ENCODE measurements around the gene SPATA6L. TPM values are rescaled to one million over a fixed set of nuclear protein-coding genes. Genes with fewer than 3 reads are reported as not detected.

SPATA6L gene
- total and polyA plus RNA-seq, 10 of the 15 experiments (the other 5 are each of a cell fraction or from before 2014, with no cell fraction given): 0.37 to 1.6 (median 0.91) TPM

DNA sequence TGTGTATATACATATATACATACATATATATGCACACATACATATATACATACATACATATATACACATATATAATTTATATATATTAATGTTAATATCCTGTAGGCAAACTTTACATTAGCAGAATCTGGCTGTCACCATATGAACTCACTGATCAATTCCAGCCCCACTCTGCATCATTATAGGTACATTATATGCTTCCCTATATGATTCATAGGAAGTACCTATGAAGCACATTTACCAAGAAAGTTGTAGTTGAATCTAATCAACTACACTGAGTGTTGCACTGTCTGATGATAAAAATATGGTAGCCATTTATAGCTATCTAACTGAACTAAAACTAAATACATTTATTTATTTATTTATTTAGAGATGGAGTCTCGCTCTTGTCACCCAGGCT lies 5.5 kb upstream of the SPATA6L start:
- Histone ChIP-seq H3K9me3 (replicated peaks; ENCODE audit: control insufficient read depth, insufficient read depth, low read length) (no peaks in the 10 kb centered on the region), H3K4me3 (no peak overlapping the region), H3K9ac (ENCODE audit: control insufficient read depth, insufficient read depth, low read length) (no peak overlapping the region), H3K27me3 (replicated peaks in 1 of 2; ENCODE audit: control insufficient read depth in 2 of 2, insufficient read depth in 2 of 2, low read length in 1 of 2) (no peaks in the 10 kb centered on the region), H3K4me1 (ENCODE audit: control insufficient read depth, insufficient read depth, low read length) (no peaks in the 10 kb centered on the region; the same call in 1 of the 2 replicates), H3K36me3 (ENCODE audit: control insufficient read depth in 2 of 2, insufficient read depth in 2 of 2, low read length in 1 of 2) (no peaks in the 10 kb centered on the region), H3K4me2 (ENCODE audit: control insufficient read depth, insufficient read depth) (no peak overlapping the region), H4K20me1 (ENCODE audit: control insufficient read depth, insufficient read depth) (no peaks in the 10 kb centered on the region), H3K27ac (ENCODE audit: control insufficient read depth, insufficient read depth) (no peak overlapping the region), H2AFZ (ENCODE audit: control insufficient read depth, low read depth, low read length) (no peak overlapping the region), H3K79me2 (ENCODE audit: control insufficient read depth, insufficient read depth, low read length) (no peaks in the 10 kb centered on the region)
- ChIA-PET POLR2A (interaction anchor here (1.5 kb wide), 1 partner anchor 9 kb away, joined by 4 read pairs; no protein-coding TSS in a partner anchor), RAD21 (ENCODE audit: unreplicated experiment) (no interaction called here), SMC1A (ENCODE audit: uncharacterized antibody, unreplicated experiment) (no interaction called here), CTCF (no interaction called here)
- no TSS peak for BruUV-seq (replicated peaks)
- no peak for ATAC-seq
- no peak for DNase-seq (ENCODE audit: low read depth, low spot score)
- no peak for FAIRE-seq
- no peak for TF ChIP-seq BRCA1 (IDR thresholded peaks at IDR 0.05; ENCODE audit: low read depth, low read length)
- no peak for TF ChIP-seq ZBTB4 (CRISPR knock-in tag; IDR thresholded peaks at IDR 0.05)
- TF ChIP-seq LARP7 (IDR thresholded peaks at IDR 0.05): no peak
- no peak for TF ChIP-seq DPF2 (IDR thresholded peaks at IDR 0.05)
- no peak for TF ChIP-seq IRF5 (IDR thresholded peaks at IDR 0.05; ENCODE audit: borderline replicate concordance)
- TF ChIP-seq SKIL (IDR thresholded peaks at IDR 0.05; ENCODE audit: low read depth, poor library complexity, severe bottlenecking): no peak
- TF ChIP-seq IRF3 (IDR thresholded peaks at IDR 0.05): no peak
- intact Hi-C loops (cut with micrococcal nuclease; ENCODE audit: unreplicated experiment) (no loop called here), in situ Hi-C loops (cut with MboI) (no loop called here)
- 95% methylated on average over 1 of the region's 1 CpG for WGBS (ENCODE audit: insufficient coverage, insufficient replicate concordance, low lambda C conversion rate, missing lambda C conversion rate)

Measured in GM12878 (cell line).